ENCODE data around the gene ZNF862. TPM values are rescaled to one million over a fixed set of nuclear protein-coding genes. Genes with fewer than 3 reads are reported as not detected.

Gene ZNF862
- total and polyA plus RNA-seq, 2 donors (not counting 3 experiments of a cell fraction or from before 2014, with no cell fraction given), result 10.8 to 14.7 TPM

DNA sequence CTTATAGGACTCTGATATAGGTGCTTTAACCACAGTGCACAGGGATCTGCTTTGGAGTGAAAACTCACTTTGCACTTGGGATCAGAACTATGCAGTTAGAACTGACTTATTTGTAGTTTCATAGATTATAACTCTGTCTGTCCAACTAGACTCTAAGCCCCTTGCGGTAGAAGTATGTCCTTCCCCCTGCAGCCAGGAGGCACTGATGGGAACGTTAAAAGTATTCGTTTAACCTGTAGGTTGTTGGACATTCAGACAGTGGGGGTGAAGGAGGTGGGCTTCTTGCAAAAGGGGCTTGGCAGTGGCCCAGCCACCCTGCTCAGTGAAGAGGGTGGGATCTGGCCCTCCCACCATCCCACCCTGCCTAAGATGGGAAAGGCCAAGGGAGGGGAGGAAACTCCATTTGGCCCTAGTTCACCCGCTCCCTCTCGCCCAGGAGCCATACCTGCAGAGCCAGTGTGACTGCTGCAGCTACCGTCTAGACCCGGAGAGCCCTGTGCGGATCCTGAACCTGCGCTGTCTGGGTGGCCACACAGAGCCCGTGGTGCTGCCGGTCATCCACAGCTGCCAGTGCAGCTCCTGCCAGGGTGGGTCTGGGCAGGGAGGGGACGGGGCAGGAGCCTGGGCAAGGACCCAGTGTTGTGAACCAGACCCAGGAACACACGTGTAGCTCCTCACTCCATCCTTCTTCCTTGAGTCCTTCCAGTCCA lies 5.7 kb upstream of the ZNF862 start:
- no peaks in the 10 kb centered on the region for H3K9me1 ChIP-seq (replicated peaks; ENCODE audit: control insufficient read depth, extremely low read depth, insufficient read depth, low read length)
- ChIA-PET CTCF (no interaction called here), POLR2A (interaction anchor here (0.7 kb wide), 1 partner anchor 205 kb away, joined by 6 read pairs; no protein-coding TSS in a partner anchor)
- no peak overlapping the region for H3K27ac ChIP-seq (ENCODE audit: insufficient read depth, low read depth, low read length)
- no peaks in the 10 kb centered on the region for H3K79me2 ChIP-seq (ENCODE audit: control insufficient read depth, insufficient read depth, low read length)
- DNase-seq (ENCODE audit: low read depth, low spot score) (no peak), FAIRE-seq (no peak)
- no peaks in the 10 kb centered on the region for H3K27me3 ChIP-seq (ENCODE audit: control insufficient read depth in 2 of 2, insufficient read depth in 2 of 2, low read length in 2 of 2)
- no peak overlapping the region for H2AFZ ChIP-seq (ENCODE audit: low read depth, low read length)
- H3K4me3 ChIP-seq (replicated peaks in 1 of 3; ENCODE audit: insufficient read depth in 1 of 3, low read depth in 1 of 3, low read length in 3 of 3), result no peak overlapping the region
- no TSS peak for BruUV-seq (replicated peaks)
- intact Hi-C loops (cut with micrococcal nuclease) (no loop called here), dilution Hi-C loops (cut with MboI; ENCODE audit: extremely low pct_ligation_motif_present, low sequenced_read_pairs) (no loop called here)
- TF ChIP-seq, protein P1, sequence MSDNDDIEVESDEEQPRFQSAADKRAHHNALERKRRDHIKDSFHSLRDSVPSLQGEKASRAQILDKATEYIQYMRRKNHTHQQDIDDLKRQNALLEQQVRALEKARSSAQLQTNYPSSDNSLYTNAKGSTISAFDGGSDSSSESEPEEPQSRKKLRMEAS (IDR thresholded peaks at IDR 0.05; ENCODE audit: insufficient read depth, insufficient read length), result no peak
- TF ChIP-seq FOS (IDR thresholded peaks at IDR 0.05; ENCODE audit: borderline replicate concordance, insufficient read depth, low read length) (no peak), JUN (IDR thresholded peaks at IDR 0.05; ENCODE audit: borderline replicate concordance, insufficient read depth, insufficient read length, low read depth) (no peak)
- H3K4me2 ChIP-seq (ENCODE audit: insufficient read depth, low read length), result no peak overlapping the region
- H4K20me1 ChIP-seq (replicated peaks; ENCODE audit: control insufficient read depth, extremely low read depth, insufficient read depth, low read length), result no peaks in the 10 kb centered on the region
- H3K4me1 ChIP-seq (ENCODE audit: control insufficient read depth, extremely low read depth, insufficient read depth, low read length), result no peaks in the 10 kb centered on the region
- H3K9me3 ChIP-seq (replicated peaks; ENCODE audit: control insufficient read depth, insufficient read depth, low read length), result no peaks in the 10 kb centered on the region
- H3K36me3 ChIP-seq (ENCODE audit: control insufficient read depth in 2 of 2, extremely low read depth in 1 of 2, insufficient read depth in 2 of 2, low read length in 2 of 2), result no peaks in the 10 kb centered on the region
- no peak overlapping the region for H3K9ac ChIP-seq (replicated peaks; ENCODE audit: extremely low read depth, insufficient read depth, low read length)

DNA sequence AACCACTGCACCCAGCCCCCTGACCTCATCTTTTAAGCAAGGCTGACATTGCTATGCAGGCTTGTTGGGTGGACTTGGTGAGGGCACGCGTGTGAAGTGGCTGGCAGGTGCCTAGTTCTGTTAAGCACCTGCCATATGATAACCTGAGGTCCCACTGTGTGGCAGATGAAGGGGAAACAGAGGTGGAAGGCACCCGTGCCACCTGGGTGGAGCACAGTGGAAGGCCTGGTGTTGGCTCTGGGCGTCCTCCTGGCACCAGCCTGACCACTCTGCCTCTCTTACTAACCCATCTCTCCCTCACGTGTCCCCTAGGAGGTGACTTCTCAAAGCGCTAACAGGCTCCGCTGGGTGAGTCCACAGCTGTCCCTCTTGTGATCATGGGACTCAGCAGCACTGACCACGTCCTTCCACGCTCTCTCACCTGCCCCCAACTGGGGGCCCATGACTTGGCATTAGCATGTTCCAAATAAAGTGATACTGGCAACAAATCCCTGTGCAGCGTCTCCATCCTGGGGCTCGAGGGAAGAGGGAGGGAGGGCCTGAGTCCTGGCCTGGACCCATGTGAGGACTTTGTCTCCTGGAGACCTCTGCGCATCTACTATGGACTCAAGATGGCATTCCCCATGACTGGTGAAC lies 4.6 kb upstream of the ZNF862 start:
- CTCF ChIA-PET, result no interaction called here
- Histone ChIP-seq H3K27ac (ENCODE audit: insufficient read depth, low read depth, low read length) (no peak overlapping the region), H3K4me3 (replicated peaks in 1 of 3; ENCODE audit: insufficient read depth in 1 of 3, low read depth in 1 of 3, low read length in 3 of 3) (no peak overlapping the region), H3K4me1 (ENCODE audit: control insufficient read depth, extremely low read depth, insufficient read depth, low read length) (no peaks in the 10 kb centered on the region), H3K27me3 (ENCODE audit: control insufficient read depth in 2 of 2, insufficient read depth in 2 of 2, low read length in 2 of 2) (no peaks in the 10 kb centered on the region), H3K9ac (replicated peaks; ENCODE audit: extremely low read depth, insufficient read depth, low read length) (no peak overlapping the region), H3K9me3 (replicated peaks; ENCODE audit: control insufficient read depth, insufficient read depth, low read length) (no peaks in the 10 kb centered on the region), H3K79me2 (ENCODE audit: control insufficient read depth, insufficient read depth, low read length) (no peaks in the 10 kb centered on the region), H3K4me2 (ENCODE audit: insufficient read depth, low read length) (no peak overlapping the region), H2AFZ (ENCODE audit: low read depth, low read length) (no peak overlapping the region), H3K9me1 (replicated peaks; ENCODE audit: control insufficient read depth, extremely low read depth, insufficient read depth, low read length) (no peaks in the 10 kb centered on the region), H3K36me3 (ENCODE audit: control insufficient read depth in 2 of 2, extremely low read depth in 1 of 2, insufficient read depth in 2 of 2, low read length in 2 of 2) (no peaks in the 10 kb centered on the region), H4K20me1 (replicated peaks; ENCODE audit: control insufficient read depth, extremely low read depth, insufficient read depth, low read length) (no peaks in the 10 kb centered on the region)
- DNase-seq (ENCODE audit: low read depth, low spot score) (no peak), FAIRE-seq (no peak)
- intact Hi-C loops (cut with micrococcal nuclease), result no loop called here
- TF ChIP-seq MYC (IDR thresholded peaks at IDR 0.05; ENCODE audit: low read depth, low read length) (no peak), FOS (IDR thresholded peaks at IDR 0.05; ENCODE audit: borderline replicate concordance, insufficient read depth, low read length) (no peak), POLR2A (IDR thresholded peaks at IDR 0.05; ENCODE audit: low read depth, low read length) (no peak)
- dilution Hi-C loops (cut with MboI; ENCODE audit: extremely low pct_ligation_motif_present, low sequenced_read_pairs), result no loop called here
- POLR2A ChIA-PET, result no interaction called here
- BruUV-seq (replicated peaks), result no TSS peak

All from endothelial cell of umbilical vein (primary cell).